ENCODE results near the gene HACL1.

The HACL1 gene

DNA sequence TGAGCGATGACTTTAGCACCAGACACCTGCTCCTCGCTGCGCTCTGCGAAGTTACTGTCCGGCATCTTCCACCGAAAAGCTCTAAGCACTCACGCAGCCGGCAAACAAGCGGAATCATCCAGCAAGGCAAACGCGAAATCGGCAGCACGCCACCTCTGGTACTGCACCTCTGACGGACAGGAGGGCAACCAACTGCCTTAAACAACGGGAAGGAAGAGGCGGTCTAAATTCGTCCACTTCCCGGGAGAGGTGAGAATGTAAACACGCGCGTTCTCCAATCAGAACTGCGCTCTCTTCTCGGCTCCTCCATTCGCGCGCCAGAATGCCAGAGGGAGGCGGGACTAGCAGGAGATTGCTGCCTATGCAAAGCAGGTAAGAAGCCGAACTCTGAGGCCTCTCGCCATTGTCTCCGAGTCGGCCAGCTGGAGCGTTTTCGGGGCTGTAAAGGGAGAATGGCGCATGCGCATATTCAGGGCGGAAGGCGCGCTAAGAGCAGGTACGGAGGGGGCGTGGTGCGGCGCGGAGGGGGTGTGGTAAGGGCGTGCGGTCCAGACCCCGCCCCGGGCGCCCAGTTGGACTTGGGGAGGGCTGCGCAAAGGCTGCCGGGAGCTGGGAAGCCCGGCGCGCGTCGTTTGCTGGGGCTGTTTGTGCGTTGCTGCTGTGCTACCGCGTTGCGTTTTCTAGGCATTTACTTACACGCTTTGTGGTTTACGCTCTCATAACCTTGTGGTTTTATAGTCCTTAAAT lies at the start of gene HACL1, which contains the start of gene BTD:
HACL1 (minus strand) TSS at position 171 of the 747 bp plus-strand sequence; CDS start at position 65, 106 bp downstream.
BTD (plus strand) TSS at position 347 of the 747 bp plus-strand sequence. CDS start 33,695 bp downstream, outside the sequence.
- no peak for DNase-seq

DNA sequence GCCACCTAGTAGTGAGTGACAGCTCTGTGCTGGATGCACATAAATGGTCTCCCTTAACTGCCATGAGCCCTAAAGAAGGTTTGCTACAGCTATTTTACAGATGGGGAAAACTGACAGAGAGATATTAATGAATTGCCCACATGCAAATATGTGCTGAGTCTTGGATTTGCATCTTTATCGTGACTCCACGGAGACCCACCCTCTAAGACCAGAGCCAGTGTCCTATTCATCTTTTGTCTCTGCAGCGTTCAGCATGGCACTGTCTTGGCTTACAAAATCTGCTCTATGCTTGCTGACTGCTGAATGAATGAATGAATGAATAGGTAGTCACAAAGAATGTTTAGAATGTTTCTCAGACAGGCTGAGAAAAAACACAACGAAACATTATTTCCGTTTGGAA lies 48.5 kb upstream of the HACL1 start:
- no peak for DNase-seq

DNA sequence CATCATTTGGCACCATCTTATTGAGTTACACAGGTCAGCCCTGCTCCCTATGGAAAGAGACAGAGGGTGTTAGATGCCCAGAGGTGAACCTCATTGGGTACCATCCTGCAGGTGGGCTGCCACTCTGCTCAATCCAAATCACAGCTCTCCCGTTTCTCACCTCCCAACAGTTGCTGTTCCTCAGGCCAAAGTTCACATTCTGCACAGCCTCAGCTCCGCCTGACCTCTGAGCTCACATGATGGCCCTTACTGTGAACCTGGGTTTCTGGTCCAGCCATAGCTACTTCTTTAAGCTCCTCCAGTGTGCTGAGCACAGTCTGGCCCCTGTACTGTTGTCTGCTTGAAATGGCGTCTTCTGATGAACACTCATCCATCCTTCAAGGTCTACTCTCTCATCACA lies 48.0 kb upstream of the HACL1 start:
- no peak for DNase-seq

DNA sequence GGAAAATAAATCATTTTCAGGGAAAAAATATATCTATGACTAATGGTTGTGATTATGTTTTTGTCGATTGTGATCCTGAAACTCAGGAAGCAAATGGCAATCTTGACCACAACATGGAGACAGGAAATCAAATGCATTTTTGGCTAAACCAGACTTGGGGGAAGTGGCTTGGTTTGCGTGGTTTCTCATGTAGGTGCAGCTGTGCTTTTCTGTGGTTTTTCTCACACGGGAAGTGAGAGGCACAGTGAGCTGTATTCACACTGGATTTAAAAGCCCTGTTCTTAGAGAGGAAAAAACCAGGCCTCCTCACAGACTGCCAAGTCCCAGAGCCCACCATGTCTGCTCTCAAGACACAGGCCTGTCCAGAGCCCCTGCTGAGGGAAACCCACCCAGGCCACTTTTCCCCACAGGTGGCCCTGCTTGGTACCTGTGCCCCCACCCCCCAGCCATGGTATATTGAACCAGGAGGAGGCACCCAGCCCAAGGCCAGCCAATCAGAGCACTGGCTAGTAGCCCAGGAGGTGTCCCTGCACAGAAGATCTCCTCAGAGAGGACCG lies 46.3 kb upstream of the HACL1 start:
- DNase-seq: peak; percentile 57 to 66

DNA sequence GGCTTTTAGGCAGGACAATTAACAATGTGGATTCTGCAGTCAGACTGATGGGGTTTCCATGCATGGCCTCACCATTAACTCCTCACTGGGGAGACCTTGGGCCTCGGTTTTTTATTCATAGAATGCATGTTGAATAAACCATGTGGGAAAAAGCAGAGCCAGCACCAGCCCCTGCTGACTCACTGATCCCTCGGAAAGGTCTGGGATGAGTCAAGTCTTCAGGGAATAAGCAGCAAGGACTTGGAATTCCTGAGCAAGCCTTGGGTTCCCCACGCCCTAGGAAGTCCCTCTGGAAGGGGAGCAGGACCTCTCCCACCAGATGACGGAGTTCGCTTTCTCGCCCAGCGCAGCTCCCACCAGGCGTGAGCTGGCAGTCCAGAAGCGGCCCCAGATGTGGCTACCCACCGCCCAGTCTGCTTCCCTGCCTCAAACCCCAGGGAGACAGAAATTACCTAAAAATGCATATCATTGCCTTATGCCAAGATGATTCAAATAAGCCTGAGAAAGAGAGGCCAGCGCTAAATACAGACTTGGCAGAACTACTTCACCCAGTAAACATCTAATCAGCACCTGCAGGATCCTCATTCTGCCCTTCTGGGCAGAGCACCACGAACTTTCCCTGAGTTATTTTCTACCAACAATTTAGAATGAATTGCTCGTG lies 45.6 kb upstream of the HACL1 start:
- no peak for DNase-seq

DNA sequence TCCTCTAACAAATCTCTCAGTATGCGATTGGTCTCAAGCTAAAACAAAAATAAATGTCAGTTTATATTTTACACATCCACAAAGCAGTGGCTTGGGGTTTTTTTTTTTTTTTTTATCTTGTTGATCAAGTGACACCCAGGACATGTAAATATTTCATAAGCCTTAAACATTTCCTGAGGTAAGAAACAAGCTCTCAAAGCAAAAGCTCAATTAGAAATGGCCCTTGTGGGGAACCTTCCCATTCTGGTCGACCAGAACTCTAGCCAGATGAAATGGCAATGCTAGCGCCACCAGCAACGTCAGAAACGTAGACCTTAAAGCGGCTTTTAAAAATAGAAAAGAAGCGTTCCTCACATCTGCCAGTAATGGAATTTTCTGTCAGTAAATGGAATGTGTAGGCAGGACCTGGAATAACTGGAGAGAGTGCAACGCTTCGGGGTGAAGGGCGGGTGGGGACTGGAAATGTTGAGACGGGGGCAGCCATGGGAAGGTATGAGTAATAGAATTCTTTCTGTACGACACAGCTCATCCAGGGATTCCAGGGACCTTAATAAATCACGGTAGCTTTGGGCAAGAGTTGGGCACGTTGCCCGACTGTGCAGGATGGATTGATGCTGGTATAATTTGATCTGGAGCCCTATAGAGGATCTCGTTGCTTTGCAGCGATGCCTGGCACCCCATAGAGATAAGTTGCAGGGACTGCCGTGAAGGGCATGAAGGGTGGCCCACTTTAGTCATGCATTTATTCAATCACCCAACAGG lies 44.6 kb upstream of the HACL1 start:
- DNase-seq: no peak

DNA sequence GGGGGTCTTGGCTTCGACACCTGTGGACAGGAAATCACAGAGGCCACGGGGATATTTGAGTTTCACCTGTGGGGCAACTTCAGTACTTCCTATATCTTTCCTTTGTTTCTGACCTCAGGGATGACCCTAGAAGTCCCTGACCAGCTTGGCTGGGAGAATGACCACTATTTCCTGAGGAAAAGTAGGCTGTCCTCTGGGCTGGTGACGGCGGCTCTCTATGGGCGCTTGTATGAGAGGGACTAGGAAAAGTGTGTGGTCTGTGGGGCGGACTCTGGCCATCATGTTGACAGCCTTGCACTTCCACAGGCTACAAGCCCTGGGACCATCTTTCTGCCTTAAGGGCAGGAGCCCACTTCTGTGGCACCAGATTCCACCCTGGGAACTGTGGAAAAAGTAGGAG lies 43.9 kb upstream of the HACL1 start:
- no peak for DNase-seq

DNA sequence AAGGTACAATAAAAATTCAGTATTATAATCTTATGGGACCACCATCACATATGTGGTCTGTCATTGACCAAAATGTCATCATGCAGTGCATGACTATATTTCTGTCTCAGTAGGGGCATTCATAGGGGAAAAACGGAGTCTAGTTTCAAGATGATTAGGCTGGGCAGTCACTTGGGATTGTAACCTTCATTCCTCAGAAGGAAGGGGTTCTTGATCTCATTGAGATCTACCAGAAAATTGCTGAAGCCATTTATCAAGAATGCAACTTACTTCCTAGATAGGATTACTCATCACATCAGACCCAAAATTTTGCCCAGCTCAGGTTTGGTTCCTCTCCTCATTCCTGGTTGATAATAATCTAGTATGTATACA lies 37.5 kb upstream of the HACL1 start:
- no peak for DNase-seq

DNA sequence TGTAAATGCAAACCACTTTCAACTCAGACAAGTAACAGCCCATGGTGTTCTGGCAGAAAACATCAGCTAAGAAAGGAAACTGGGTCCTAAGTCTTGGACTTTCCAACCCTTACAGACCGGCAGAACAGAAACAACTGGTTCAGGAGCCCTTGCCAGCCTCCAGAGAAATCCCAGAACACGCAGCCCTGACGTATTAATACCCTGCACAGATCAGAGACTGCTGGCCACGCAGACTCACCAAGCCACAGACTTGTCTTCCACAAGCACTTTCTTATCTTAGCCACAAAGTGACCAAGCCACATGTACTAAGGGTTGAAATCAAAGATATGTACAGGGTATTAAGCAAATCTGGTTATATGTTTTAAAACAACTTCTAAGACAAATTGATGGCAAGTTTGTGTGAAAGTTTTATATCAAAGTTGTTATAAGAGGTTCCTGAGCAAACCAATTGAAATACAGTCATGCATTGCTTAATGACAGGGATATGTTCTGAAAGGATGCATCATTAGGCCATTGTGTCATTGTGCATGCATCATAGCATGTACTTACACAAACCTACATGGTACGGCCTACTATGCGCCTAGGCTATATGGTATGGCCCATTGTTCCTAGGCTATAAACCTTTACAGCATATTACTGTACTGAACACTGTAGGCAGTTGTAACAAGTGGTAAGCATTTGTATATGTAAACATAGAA lies 37.0 kb upstream of the HACL1 start:
- DNase-seq: no peak

DNA sequence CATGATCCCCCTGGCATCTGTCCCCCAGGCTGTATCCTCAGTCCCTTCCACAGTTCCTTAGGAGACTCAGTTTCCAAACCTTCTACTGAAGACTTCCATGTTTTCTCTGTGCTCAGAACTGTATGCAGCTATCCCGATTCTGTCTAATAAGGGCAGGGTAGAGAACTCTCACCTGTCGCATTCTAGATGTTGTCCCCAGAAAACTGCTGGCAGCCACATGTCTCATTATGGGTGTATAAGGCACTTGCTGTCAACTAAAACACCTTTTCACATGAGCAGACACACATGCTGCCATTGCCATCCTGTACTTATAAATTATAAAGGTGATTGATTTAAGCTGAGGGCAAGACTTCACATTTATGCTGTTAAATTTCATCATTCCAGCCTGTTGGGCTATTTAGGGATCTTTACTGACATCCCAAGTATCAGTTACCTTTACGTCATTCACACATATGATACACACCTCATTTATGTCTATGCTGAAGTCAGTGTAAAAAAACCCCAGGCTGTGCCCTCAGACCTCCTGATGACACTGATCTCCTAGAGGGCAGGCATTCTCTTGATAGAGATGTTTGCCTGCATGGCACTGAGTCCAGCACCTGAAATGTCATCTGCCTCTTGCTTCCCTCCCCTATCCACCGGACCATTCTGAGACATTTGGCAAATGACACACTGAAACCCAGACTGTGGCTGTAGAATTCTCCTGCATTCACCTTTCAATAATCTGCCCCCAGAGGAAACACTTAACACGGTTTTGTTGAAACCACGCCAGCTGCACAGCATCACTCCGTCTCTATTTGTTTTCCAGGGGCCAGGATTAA lies 36.0 kb upstream of the HACL1 start:
- DNase-seq: no peak

DNA sequence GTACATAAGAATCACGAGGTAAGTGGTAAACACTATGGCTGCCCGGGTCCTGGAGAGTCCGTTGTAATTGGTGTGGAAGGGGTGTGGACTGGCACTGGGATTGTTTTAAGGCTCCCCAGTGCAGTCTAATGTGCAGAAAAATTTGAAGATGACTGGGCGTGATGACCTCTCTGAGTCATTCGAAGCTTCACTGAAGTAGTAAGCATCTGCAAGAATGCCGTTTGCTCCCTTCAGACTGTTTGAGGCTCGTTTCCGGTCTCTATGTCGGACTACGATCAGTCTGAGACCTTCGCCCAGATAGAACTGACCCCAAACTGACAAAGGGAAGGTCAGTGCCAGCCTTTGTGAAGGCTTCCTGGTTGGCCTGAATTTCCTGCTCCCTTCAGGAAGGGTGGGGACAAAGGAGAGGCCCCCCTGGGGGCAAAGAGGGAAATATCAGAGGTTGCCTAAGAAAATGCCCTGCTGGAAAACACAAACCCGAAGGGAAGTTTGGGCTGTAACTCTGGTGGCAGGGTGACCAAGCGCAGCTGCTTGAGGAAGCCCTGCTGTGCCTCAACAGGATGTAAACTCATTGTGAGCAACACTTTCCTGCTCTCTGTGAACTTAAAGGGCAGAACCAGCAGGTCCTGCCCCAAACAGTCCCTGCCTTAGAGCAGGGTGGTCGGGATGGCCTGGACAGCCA lies 34.8 kb upstream of the HACL1 start:
- DNase-seq: peak; percentile 33 to 41

DNA sequence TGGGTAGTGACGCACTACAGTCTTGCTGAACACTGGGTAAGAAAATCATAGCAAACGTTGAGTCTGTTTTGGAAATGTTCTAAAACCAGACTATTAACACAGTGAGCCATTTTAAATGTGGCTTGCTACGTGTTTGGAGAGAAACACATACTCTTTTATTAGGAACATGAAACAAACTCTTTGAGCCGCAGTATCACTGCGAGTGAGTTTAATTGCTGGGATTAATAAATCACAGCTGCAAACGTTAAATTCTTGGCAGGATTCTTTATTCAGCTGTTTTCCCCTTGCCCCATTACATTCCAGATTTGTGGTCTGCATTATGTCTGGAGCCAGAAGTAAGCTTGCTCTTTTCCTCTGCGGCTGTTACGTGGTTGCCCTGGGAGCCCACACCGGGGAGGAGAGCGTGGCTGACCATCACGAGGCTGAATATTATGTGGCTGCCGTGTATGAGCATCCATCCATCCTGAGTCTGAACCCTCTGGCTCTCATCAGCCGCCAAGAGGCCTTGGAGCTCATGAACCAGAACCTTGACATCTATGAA lies 33.8 kb upstream of the HACL1 start:
- DNase-seq: no peak

DNA sequence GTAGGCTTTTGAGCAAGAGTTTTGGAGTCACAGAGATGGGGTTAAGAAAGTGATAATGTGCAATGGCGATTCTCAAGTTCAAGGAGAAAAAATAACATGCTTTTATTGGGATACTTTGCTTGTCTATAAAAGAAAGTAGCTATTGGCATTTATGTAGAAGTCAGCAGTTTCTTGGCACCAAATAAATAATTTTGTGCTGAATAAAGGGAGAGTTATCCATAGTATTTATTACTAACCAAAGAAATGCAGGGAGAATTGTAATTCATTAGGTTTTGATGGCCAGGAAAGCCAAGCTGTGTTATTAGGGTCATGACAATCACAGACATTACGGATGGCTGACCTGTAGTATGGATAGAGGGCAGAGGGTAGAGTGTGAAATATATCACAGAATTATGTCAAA lies 33.3 kb upstream of the HACL1 start:
- no peak for DNase-seq

DNA sequence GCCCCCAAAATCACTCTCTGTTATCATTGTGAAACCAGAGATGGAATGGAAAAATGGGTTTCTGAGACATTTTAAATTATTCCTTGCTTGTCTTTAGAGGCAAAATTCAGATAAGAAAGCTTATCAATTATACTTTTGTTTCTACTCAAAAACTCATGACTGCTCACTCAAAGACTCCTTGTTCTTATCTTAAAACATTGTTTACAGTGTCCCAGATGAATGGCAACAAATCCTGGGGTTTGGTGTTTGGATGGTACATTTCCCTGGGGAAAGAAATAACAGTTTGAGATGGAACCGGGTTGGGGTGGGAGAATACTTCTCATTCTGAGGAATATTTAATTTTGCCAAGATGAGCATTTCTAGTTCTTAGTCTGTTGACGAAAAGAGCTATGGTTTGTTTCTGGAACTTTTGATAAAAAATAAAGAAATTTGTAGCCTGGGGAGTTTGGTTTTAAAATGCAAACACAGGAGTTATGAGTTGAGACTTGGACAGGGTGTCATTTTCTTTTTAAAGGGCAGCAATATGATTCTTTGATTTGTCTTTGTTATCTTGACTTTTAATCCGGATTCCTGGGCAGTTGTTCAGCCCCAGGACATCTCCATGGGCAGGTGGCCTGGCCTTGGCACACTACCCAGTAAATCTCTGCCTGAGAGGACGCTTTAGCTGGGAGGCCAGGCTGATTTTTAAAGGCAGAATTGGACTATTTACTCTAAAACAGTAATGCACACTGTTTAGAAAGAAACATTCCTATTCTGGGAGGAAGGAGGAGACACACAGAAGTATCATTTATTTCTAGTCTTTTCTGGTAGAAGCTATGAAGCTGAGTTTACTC lies 32.6 kb upstream of the HACL1 start:
- no peak for DNase-seq

DNA sequence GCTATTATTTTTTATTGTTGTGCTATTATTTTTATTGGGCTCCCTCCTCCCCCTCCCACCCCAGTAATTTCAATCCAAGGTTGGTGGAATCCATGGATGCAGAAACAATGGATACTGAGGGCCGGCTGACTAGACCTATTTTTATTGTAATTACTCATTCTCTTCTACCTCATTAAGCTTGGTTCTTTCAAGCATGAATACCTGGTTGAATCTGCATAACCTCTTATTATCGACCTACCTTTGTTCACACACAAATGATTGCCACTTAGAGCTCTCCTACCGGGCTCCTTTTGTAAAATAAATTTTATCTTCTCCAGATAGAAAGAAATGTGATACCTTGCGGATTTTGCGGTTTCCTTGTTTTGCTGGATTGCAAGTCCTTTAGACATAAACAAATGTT lies 31.8 kb upstream of the HACL1 start:
- no peak for DNase-seq

DNA sequence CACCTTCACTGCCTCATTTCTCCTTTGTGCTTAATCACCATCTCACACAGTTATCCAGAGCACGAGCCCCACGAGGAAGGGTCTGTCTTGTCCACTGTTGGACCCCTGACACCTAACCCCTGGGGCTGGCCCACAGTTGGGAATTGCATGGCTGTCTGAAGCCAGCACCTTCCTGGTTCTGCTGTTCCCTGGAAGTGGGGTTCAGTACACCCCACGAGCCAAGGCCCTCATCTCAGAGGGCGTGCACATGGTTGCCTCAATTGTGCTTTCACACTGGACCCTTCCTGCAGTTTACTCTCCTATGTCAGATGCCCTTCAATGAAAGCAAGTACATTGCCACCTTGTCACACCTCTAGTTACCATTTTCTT lies 30.8 kb upstream of the HACL1 start:
- DNase-seq: no peak

DNA sequence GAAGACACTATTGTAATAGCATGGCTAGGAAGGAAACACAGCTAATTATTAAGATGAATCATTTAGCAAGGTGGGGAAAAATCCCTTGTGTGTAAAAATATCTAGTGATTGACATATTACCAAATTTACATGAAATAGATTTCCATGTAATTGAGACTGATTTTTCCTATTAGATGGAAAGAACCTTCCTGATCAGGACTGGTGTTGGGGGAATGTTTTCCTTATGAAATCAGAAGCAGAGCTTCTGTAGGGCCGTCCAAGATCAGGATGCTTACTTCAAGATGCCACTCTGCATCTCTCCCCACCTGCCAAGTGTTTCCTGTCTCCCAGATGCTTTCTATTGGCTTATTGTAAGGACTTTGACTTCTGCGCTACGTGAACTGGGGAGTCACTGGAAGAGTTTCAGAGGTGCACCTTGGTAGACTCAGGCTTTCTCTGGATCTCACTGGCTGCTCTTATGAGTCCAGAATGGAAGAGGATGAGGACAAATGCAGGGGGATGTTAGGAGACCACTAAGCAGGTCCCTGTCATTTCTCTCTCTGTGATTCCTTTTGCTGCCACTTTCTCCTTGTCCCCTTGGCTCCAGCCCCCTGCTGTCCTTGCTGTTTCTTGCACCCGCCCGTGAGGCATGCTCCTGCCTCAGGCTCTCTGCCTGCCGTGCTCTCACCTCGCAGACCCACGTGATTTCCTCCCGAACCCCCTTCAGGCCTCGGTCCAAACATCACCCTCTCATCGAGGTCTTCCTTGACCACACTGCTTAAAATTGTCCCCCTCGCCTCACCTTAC lies 30.2 kb upstream of the HACL1 start:
- DNase-seq: no peak

DNA sequence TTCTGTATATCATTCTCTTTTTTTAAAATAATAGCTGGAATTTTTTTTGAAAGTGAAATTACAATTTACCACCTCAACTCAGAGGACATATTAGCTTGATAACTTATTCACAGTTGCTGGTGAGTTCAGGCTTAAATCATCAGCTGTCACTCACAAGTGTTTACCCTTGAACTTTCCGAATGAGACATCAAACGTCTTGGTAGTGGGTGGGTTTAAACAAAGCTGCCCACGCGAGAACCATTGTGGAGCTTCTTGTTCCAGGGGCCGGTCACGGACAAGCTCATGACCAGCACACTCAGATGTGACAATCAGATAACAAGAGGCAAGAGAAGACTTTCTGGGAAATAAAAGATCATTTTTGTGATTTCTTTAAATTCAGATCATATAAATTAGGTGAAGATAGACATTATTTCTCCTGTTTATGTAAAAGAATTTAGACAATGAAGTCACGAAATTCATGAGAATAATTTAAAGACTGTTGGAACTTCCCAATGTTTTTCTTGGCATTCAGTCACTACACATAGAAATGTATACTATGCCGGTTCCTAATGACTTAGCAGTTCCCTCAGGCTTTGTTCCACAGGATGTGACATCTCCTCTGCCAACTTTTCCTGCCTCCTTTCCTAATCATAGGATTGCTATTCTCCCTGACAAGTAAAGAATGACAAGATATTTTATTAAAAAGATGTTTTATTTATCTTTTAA lies 29.4 kb upstream of the HACL1 start:
- no peak for DNase-seq

All from Kasumi-1 (cell line).